HCT116 (cell line): ENCODE results near the gene TOR2A.

Experiments
- CEBPB ChIP-seq: IDR thresholded peaks from 2 replicates; pipeline ENCODE4 v1.6.1; 2012; ENCODE audit warnings: low read depth
- CTCF ChIP-seq, 3 experiments: fragments of 200-600 bp in 1 of 3; sonication (generic) in 1 of 3; IDR thresholded peaks in 2 of 3; conservative IDR thresholded peaks in 1 of 3; 2 replicates each; pipeline ENCODE4 v1.5.1; 2012 to 2017; ENCODE audit warnings: low read depth in 2 of 3, low read length in 2 of 3, antibody characterized with exemption in 1 of 3, borderline replicate concordance in 1 of 3, control low read depth in 1 of 3, mild to moderate bottlenecking in 1 of 3, mixed read lengths in 1 of 3, mixed run types in 1 of 3, moderate library complexity in 1 of 3; ENCODE audit not compliant: insufficient read depth in 1 of 3
- ELF1 ChIP-seq: IDR thresholded peaks from 2 replicates; pipeline ENCODE4 v1.6.1; 2012; ENCODE audit warnings: low read depth, borderline replicate concordance
- EZH2 ChIP-seq: fragments of 200-600 bp; sonication (generic); IDR thresholded peaks from 2 replicates; pipeline ENCODE4 v1.6.1; 2017; ENCODE audit warnings: antibody characterized with exemption, mixed run types
- EZH2phosphoT487 ChIP-seq: fragments of 200-600 bp; IDR thresholded peaks from 2 replicates; pipeline ENCODE4 v1.6.1; 2018; ENCODE audit warnings: antibody characterized with exemption, borderline replicate concordance
- JUND ChIP-seq: IDR thresholded peaks from 2 replicates; pipeline ENCODE4 v1.6.1; 2012
- POLR2A ChIP-seq: IDR thresholded peaks from 2 replicates; pipeline ENCODE4 v1.7.0; 2011; ENCODE audit warnings: borderline replicate concordance; ENCODE audit not compliant: insufficient read depth, insufficient read length; ENCODE audit errors: extremely low read depth
- POLR2AphosphoS5 ChIP-seq: IDR thresholded peaks from 2 replicates; pipeline ENCODE4 v1.6.1; 2011; ENCODE audit warnings: mild to moderate bottlenecking, low read depth, low read length, moderate library complexity
- SP1 ChIP-seq: IDR thresholded peaks from 2 replicates; pipeline ENCODE4 v1.6.1; 2012; ENCODE audit warnings: low read depth
- YY1 ChIP-seq: IDR thresholded peaks from 2 replicates; pipeline ENCODE4 v1.6.1; 2011; ENCODE audit warnings: low read length, low read depth, moderate library complexity, mild to moderate bottlenecking; ENCODE audit not compliant: insufficient replicate concordance; ENCODE audit errors: extremely low read depth
- ZFX ChIP-seq: fragments of 450-650 bp; IDR thresholded peaks from 2 replicates; pipeline ENCODE4 v1.6.1; 2017
- ZNF274 ChIP-seq: fragments of 200-500 bp; sonication (Bioruptor generic); IDR thresholded peaks from 2 replicates; pipeline ENCODE4 v1.6.1; 2014; ENCODE audit warnings: mild to moderate bottlenecking, low read depth, low read length, inconsistent platforms
- TF ChIP-seq, protein P1 (sequence below): IDR thresholded peaks from 2 replicates; pipeline ENCODE4 v1.6.1; 2012

DNA sequence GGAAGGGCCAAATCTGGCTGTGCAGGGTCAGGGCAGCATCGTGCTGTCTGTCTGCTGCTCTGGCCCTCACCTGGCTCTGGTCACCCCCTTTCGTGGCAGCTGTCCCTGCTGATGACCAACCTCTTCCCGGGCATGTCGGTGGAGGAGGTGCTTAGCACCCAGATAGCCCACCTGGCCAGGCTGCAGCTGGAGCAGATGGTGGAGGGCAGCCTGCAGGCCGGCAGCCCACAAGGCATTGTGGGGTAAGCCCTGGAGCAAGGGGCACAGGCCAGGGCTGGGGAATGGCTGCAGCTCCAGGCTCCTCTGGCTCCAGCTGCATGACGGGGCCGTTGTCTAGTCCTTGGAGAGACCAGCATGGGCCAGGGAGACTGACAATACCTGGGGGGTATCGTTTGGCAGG is 8.2 kb downstream of the TOR2A start:
- TF ChIP-seq, protein P1, sequence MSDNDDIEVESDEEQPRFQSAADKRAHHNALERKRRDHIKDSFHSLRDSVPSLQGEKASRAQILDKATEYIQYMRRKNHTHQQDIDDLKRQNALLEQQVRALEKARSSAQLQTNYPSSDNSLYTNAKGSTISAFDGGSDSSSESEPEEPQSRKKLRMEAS = no peak
- TF ChIP-seq SP1 (no peak), EZH2 (no peak), POLR2A (no peak), CTCF (IDR thresholded peaks at IDR 0.05 in 2 of 3, conservative IDR thresholded peaks at IDR 0.05 in 1 of 3; ENCODE audit: borderline replicate concordance in 1 of 3, insufficient read depth in 1 of 3, low read depth in 2 of 3, low read length in 2 of 3) (no peak), ZFX (no peak), POLR2AphosphoS5 (no peak), EZH2phosphoT487 (no peak), JUND (no peak), CEBPB (no peak), YY1 (no peak), ELF1 (no peak), ZNF274 (no peak)
